Measurements from ENCODE around the gene TM9SF1.

DNA sequence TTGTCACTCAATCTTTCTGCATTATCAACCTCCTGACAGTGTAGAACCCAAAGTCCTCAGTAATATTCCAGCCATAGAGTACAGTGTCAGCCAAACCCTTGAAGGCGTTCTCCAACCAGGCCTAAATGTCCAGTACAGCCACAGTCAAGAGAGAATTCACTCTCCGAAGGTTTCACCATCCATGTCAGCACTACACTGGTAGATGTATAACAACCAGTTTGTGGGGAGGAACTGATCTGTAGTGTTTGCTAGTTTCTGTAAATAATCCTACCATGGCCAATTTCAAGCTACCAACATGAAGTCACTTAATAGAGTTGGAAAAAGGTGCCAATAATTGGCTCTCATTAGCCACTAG lies 21.1 kb upstream of the TM9SF1 start:
- TF ChIP-seq, protein P1, sequence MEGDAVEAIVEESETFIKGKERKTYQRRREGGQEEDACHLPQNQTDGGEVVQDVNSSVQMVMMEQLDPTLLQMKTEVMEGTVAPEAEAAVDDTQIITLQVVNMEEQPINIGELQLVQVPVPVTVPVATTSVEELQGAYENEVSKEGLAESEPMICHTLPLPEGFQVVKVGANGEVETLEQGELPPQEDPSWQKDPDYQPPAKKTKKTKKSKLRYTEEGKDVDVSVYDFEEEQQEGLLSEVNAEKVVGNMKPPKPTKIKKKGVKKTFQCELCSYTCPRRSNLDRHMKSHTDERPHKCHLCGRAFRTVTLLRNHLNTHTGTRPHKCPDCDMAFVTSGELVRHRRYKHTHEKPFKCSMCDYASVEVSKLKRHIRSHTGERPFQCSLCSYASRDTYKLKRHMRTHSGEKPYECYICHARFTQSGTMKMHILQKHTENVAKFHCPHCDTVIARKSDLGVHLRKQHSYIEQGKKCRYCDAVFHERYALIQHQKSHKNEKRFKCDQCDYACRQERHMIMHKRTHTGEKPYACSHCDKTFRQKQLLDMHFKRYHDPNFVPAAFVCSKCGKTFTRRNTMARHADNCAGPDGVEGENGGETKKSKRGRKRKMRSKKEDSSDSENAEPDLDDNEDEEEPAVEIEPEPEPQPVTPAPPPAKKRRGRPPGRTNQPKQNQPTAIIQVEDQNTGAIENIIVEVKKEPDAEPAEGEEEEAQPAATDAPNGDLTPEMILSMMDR (conservative IDR thresholded peaks at IDR 0.05; ENCODE audit: low read depth in 2 of 2), result no peak
- no peak for TF ChIP-seq POLR2AphosphoS5 (IDR thresholded peaks at IDR 0.05; ENCODE audit: low read depth)
- TF ChIP-seq, protein P2, sequence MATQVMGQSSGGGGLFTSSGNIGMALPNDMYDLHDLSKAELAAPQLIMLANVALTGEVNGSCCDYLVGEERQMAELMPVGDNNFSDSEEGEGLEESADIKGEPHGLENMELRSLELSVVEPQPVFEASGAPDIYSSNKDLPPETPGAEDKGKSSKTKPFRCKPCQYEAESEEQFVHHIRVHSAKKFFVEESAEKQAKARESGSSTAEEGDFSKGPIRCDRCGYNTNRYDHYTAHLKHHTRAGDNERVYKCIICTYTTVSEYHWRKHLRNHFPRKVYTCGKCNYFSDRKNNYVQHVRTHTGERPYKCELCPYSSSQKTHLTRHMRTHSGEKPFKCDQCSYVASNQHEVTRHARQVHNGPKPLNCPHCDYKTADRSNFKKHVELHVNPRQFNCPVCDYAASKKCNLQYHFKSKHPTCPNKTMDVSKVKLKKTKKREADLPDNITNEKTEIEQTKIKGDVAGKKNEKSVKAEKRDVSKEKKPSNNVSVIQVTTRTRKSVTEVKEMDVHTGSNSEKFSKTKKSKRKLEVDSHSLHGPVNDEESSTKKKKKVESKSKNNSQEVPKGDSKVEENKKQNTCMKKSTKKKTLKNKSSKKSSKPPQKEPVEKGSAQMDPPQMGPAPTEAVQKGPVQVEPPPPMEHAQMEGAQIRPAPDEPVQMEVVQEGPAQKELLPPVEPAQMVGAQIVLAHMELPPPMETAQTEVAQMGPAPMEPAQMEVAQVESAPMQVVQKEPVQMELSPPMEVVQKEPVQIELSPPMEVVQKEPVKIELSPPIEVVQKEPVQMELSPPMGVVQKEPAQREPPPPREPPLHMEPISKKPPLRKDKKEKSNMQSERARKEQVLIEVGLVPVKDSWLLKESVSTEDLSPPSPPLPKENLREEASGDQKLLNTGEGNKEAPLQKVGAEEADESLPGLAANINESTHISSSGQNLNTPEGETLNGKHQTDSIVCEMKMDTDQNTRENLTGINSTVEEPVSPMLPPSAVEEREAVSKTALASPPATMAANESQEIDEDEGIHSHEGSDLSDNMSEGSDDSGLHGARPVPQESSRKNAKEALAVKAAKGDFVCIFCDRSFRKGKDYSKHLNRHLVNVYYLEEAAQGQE (IDR thresholded peaks at IDR 0.05; ENCODE audit: unreplicated experiment), result no peak
- no peak for TF ChIP-seq EZH2 (IDR thresholded peaks at IDR 0.05; ENCODE audit: low read depth, unreplicated experiment)
- no peak for TF ChIP-seq EZH2phosphoT487 (IDR thresholded peaks at IDR 0.05; ENCODE audit: unreplicated experiment)
- no peak for TF ChIP-seq ZNF114 (CRISPR knock-in tag; IDR thresholded peaks at IDR 0.05)

Measured in GM23338 (cell line).